Keratinocyte (primary cell): ENCODE measurements around the gene CHERP. TPM values are rescaled to one million over a fixed set of nuclear protein-coding genes. Genes with fewer than 3 reads are reported as not detected.

Experiments
- DNase-seq: peaks from one replicate; pipeline ENCODE4 v3.0.0-alpha.2; 2011; ENCODE audit warnings: low read depth, missing footprints, low spot score
- FAIRE-seq: peaks from 2 replicates; lab custom pipeline; 2011; peaks lifted over from hg19 to GRCh38; lab: Jason Lieb, UNC
- H2AFZ ChIP-seq: 2 replicates; pipeline ENCODE4 v1.6.0; 2012; ENCODE audit warnings: low read length, control low read depth, inconsistent platforms; ENCODE audit not compliant: control insufficient read depth
- H3K27ac ChIP-seq: 2 replicates; pipeline ENCODE4 v1.5.1; 2011; ENCODE audit warnings: low read length; ENCODE audit not compliant: control insufficient read depth, insufficient read depth
- H3K27me3 ChIP-seq: 3 replicates; pipeline ENCODE4 v1.6.0; 2011; ENCODE audit warnings: low read length; ENCODE audit not compliant: control insufficient read depth, insufficient read depth; ENCODE audit errors: extremely low read depth
- H3K36me3 ChIP-seq, 2 experiments: 2 replicates in 1 of 2; 3 replicates in 1 of 2; pipeline ENCODE4 v1.5.1; 2011; ENCODE audit warnings: low read length in 2 of 2, mild to moderate bottlenecking in 1 of 2; ENCODE audit not compliant: control insufficient read depth in 2 of 2, insufficient read depth in 2 of 2; ENCODE audit errors: extremely low read depth in 1 of 2
- H3K4me1 ChIP-seq: 3 replicates; pipeline ENCODE4 v1.5.1; 2011; ENCODE audit warnings: low read length; ENCODE audit not compliant: control insufficient read depth, insufficient read depth; ENCODE audit errors: extremely low read depth
- H3K4me2 ChIP-seq: 3 replicates; pipeline ENCODE4 v1.6.0; 2011; ENCODE audit warnings: low read depth, low read length; ENCODE audit not compliant: control insufficient read depth, insufficient read depth; ENCODE audit errors: extremely low read depth
- H3K4me3 ChIP-seq, 3 experiments: fragments of 200-600 bp in 1 of 3; sonication (generic) in 1 of 3; 2 replicates in 2 of 3; 3 replicates in 1 of 3; pipeline ENCODE4 v1.5.1; 2011 to 2016; ENCODE audit warnings: low read length in 3 of 3, mild to moderate bottlenecking in 3 of 3, control low read depth in 2 of 3, inconsistent platforms in 1 of 3, low read depth in 1 of 3, mixed read lengths in 1 of 3, mixed run types in 1 of 3, moderate library complexity in 1 of 3; ENCODE audit not compliant: control insufficient read depth in 2 of 3, insufficient read depth in 2 of 3; ENCODE audit errors: extremely low read depth in 1 of 3
- H3K79me2 ChIP-seq: 2 replicates; pipeline ENCODE4 v1.6.0; 2012; ENCODE audit warnings: low read length; ENCODE audit not compliant: control insufficient read depth, insufficient read depth
- H3K9ac ChIP-seq: 3 replicates; pipeline ENCODE4 v1.6.0; 2011; ENCODE audit warnings: low read length; ENCODE audit not compliant: control insufficient read depth, insufficient read depth; ENCODE audit errors: extremely low read depth
- H3K9me1 ChIP-seq: 3 replicates; pipeline ENCODE4 v1.6.0; 2011; ENCODE audit warnings: low read length; ENCODE audit not compliant: control insufficient read depth, insufficient read depth; ENCODE audit errors: extremely low read depth
- H3K9me3 ChIP-seq: 2 replicates; pipeline ENCODE4 v1.5.1; 2012; ENCODE audit warnings: low read depth, low read length; ENCODE audit not compliant: control insufficient read depth
- H4K20me1 ChIP-seq: 3 replicates; pipeline ENCODE4 v1.6.0; 2011; ENCODE audit warnings: low read length; ENCODE audit not compliant: control insufficient read depth, insufficient read depth; ENCODE audit errors: extremely low read depth
- EZH2 ChIP-seq: IDR thresholded peaks from one replicate; pipeline ENCODE4 v1.6.1; 2012; ENCODE audit warnings: inconsistent platforms, mild to moderate bottlenecking, low read length, moderate library complexity
- dilution Hi-C: fragments of 300-500 bp; cut with MboI; formaldehyde crosslinking; loops from one replicate; pipeline ENCODE4 v1.7.0; 2020; ENCODE audit warnings: low sequenced_read_pairs; ENCODE audit not compliant: extremely low pct_ligation_motif_present
- polyA plus RNA-seq, 5 experiments: library from polyadenylated mRNA; depleted of rRNA in 3 of 5; stranded (reverse) in 3 of 5; stranded (forward) in 1 of 5; unstranded in 1 of 5; fragments of >200 nt; gene quantifications; 1 replicate in 1 of 5; 2 replicates in 3 of 5; 3 replicates in 1 of 5; pipeline versions ENCODE4 v1.2.1 to v1.2.3, GENCODE V29; 2011 to 2012; ENCODE audit warnings: missing spikeins in 2 of 5, low read depth in 1 of 5, low replicate concordance in 1 of 5
- TF ChIP-seq, protein P1 (sequence below), 3 experiments: IDR thresholded peaks in 1 of 3; conservative IDR thresholded peaks in 1 of 3; optimal IDR thresholded peaks in 1 of 3; 2 replicates in 2 of 3; 3 replicates in 1 of 3; pipeline versions ENCODE3 to v1.5.1; 2011; ENCODE audit warnings: low read length in 3 of 3, mild to moderate bottlenecking in 3 of 3, moderate library complexity in 2 of 3, control low read depth in 1 of 3, inconsistent platforms in 1 of 3; ENCODE audit not compliant: insufficient read depth in 2 of 3; ENCODE audit errors: extremely low read depth in 1 of 3

Gene CHERP
- polyA plus RNA-seq, 1 donor (not counting 4 experiments of a cell fraction or from before 2014, with no cell fraction given) = 3.6 TPM

DNA sequence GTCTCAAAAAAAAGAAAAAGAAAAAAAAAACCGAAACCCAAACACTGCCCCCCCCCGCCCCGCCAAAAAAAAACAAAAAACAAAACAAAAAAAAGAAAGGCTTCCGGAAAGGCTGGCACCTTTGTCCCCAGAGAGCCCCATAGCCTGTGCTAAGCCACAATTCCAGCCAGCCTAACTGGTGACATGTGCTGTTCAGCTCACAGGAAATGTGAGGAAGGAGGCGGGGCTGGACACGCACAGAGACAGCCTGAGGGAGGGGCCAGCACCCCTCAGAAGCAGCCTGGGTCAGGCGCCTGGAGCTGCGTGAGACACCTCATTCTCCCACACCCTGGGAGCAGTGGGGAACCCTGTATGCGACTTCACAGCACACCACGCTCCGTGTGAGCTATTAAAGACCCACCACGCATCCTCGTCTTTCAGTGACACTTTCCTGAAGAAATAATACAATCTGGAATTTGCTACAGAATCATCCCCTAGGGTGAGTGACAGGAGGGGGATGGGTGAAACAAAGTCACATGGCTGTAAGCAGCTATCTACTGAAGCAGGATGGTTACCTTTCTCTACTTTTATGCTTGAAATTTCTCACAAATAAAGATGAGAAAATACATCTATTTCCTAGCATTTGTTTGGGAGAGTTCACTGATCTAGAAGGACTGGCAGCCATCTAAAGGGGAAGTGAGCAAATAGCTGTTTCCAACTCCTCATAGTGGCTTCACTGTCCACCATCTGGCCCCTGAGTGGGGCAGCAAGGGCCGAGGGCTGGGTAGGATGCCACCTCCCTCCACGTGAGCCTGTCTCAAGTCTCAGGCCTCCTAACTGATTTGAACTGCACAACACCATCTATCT is 42.2 kb upstream of the CHERP start:
- dilution Hi-C loops = no loop called here
- TF ChIP-seq, protein P1, sequence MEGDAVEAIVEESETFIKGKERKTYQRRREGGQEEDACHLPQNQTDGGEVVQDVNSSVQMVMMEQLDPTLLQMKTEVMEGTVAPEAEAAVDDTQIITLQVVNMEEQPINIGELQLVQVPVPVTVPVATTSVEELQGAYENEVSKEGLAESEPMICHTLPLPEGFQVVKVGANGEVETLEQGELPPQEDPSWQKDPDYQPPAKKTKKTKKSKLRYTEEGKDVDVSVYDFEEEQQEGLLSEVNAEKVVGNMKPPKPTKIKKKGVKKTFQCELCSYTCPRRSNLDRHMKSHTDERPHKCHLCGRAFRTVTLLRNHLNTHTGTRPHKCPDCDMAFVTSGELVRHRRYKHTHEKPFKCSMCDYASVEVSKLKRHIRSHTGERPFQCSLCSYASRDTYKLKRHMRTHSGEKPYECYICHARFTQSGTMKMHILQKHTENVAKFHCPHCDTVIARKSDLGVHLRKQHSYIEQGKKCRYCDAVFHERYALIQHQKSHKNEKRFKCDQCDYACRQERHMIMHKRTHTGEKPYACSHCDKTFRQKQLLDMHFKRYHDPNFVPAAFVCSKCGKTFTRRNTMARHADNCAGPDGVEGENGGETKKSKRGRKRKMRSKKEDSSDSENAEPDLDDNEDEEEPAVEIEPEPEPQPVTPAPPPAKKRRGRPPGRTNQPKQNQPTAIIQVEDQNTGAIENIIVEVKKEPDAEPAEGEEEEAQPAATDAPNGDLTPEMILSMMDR (optimal IDR thresholded peaks at IDR 0.05 in 1 of 3, IDR thresholded peaks at IDR 0.05 in 1 of 3, conservative IDR thresholded peaks at IDR 0.05 in 1 of 3; ENCODE audit: extremely low read depth in 1 of 3, insufficient read depth in 2 of 3, low read length in 3 of 3) = no peak
- TF ChIP-seq EZH2 = no peak
- Histone ChIP-seq H4K20me1 (peaks cover 17% of the 10 kb centered on the region), H3K9ac (peak overlapping the region; percentile 69), H3K27ac (peak overlapping the region; percentile 83), H3K9me3 (no peaks in the 10 kb centered on the region), H3K27me3 (no peaks in the 10 kb centered on the region), H3K36me3 (peaks cover 3 to 9% of the 10 kb centered on the region in 2 experiments), H2AFZ (no peak overlapping the region), H3K4me3 (peak overlapping the region in 2 of 3 experiments; percentile 36 to 52), H3K4me1 (peaks cover 62% of the 10 kb centered on the region), H3K9me1 (peaks cover 29% of the 10 kb centered on the region), H3K4me2 (peak overlapping the region; percentile 81), H3K79me2 (peaks cover 93% of the 10 kb centered on the region)
- DNase-seq (peak; percentile 33), FAIRE-seq (peak; percentile 84)

DNA sequence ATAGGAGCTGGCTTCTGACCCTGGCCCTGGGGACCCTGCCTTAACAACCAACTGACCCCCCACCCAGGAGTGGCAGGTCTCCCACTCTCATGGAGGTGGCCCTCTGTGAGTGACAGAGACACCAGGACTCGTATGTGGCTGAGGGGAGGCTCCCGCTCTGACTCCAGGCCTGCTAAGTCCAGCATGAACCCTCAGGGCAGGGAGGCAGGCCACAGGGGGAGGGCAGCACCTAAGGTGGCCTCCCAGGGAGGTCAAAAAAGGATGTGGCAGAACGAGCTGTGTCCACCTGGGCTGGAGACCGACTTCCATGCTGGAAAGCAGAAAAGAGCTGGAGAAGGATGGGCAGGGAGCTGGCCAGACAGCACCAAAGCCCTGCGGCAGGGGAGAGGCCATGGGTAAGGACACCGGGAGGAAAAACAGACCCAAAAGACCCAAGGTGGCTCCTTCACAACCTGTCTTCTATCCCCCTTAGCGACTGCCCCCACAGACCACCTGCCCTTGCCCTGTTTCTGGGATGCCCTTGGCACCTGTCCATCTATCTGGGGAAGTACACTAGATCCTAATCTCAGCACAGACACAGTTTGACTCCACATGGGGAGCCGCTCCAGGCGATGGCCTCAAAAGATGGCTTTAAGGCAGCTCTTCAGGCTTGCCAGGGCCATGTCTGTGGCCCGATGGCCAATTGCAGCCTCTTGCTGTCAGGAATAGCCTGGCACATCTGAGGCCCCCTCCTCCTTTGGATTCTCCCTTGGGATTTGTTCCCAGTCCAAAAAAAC is 40.4 kb upstream of the CHERP start:
- Histone ChIP-seq H3K79me2 (peaks cover 94% of the 10 kb centered on the region), H3K9ac (no peak overlapping the region), H3K27me3 (no peaks in the 10 kb centered on the region), H3K27ac (no peak overlapping the region), H3K9me3 (no peaks in the 10 kb centered on the region), H3K4me2 (no peak overlapping the region), H3K4me3 (no peak overlapping the region), H2AFZ (no peak overlapping the region), H3K9me1 (peaks cover 23% of the 10 kb centered on the region), H4K20me1 (peaks cover 10% of the 10 kb centered on the region), H3K4me1 (peaks cover 52% of the 10 kb centered on the region), H3K36me3 (peaks cover 8 to 12% of the 10 kb centered on the region in 2 experiments)
- FAIRE-seq = no peak
- no peak for DNase-seq
- TF ChIP-seq, protein P1 (optimal IDR thresholded peaks at IDR 0.05 in 1 of 3, IDR thresholded peaks at IDR 0.05 in 1 of 3, conservative IDR thresholded peaks at IDR 0.05 in 1 of 3; ENCODE audit: extremely low read depth in 1 of 3, insufficient read depth in 2 of 3, low read length in 3 of 3) = no peak
- no peak for TF ChIP-seq EZH2
- dilution Hi-C loops = no loop called here
